HG02610 (cell line): ENCODE data around the gene STOML1.

Source experiments
- ATAC-seq: cut with Tn5 transposase; IDR thresholded peaks from one replicate; pipeline ENCODE4 v1.9.1; 2021; ENCODE audit warnings: mild to moderate bottlenecking, moderate library complexity; ENCODE audit not compliant: unreplicated experiment

Gene STOML1

DNA sequence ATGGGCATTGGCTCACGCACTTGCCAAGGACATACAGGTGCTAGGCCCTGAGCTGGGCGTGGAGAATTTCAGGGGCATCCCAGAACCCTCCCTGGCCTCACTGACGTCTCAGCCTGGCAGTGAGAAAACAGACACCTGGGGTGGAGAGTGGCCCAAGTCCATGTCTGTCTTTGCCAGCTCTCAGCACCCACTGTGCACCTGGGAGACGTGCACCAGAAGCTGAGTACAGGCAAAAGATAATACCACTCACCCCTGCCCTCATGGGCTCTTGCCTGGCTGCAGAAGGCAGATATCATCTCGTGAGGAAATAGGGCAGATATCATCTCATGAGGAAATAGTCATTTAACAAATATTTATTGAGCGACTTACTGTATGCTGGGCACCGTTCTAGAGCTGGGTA is 57.8 kb downstream of the STOML1 start:
- ATAC-seq: no peak

GRCh38 chr15:73932381-73933191 is 59.5 kb downstream of the STOML1 start:
- ATAC-seq: no peak

DNA sequence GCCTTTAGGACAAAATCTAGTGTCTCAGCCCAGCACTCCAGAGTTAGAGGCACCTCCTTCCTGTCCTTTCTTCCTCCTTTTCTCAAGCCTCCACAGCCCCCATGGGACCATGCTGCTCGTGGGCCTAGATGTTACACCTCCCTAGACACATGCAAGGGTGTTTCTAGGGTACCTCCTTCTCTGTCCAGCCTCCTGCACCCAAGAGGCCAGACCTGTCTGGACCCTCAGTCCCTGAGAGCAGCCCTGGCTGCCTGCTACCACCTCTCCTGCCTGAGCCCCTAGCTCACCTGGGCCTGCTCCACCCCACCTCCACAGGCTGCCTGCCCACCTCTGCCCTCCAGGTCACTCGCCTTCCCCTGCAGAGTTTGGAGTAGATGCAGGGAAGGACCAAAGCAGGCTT is 60.7 kb downstream of the STOML1 start:
- ATAC-seq: no peak

- ATAC-seq: no peak
Measured at GRCh38 chr15:73930790-73931281, 61.3 kb downstream of the STOML1 start.

DNA sequence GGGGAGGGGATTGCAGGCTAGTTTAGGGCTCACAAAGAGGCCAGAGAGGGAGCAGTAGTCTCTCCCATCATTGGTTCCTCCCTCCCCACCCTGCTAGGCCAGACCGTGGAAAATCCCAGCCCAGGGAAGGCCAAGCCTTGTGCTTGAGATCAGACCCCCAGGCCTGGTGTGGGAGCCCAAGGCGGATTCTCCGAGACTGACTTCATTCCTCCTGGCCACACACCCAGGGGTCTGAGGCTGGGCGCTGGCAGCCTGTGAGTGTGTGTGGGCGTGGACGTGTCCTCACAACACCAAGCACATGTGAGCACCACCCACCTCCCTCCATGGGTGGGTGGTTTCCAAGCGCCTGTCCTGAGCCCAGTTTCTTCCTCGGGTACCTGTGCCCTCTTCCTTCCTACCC is 61.7 kb downstream of the STOML1 start:
- ATAC-seq: no peak

DNA sequence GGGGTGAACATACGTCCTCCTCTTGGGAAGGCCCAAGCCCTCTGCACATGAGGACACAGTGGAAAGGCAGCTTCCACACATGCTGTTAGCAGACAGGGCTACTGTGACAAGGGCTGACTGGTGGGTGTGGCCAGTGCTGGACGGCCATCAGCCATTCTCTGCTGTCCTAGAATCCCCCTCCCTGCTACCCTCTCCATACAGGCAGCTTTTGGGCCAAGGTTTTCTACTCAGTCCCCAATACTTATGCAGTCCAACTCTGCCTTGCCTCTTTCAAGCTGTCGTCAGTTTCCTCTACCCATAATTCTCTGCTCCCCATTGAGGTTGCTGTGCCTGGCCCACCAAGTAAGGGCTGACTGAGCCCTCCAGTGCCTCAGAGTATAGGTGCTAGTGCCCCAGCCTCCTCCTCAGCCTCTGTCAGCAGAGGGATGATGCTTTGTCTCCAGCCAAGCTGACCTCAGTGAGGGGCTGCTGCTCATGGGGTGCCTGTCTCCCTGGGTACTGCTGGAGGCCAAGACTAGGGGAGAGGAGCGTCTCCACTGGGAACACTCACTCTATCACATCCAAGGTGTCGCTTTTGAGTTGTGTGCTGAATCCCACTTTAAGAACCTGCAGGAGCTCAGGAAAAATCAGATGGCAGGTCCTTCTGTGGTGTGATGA is 63.0 kb downstream of the STOML1 start:
- no peak for ATAC-seq
